Gastroesophageal sphincter (tissue), 3 donors: ENCODE measurements around the gene CHD5.

Experiments used
- POLR2A ChIP-seq, 2 donors: fragments of 450-650 bp; IDR thresholded peaks; one replicate each; pipeline ENCODE4 v1.6.1; 2017; ENCODE audit warnings: antibody characterized with exemption in 2 of 2, mild to moderate bottlenecking in 2 of 2, moderate library complexity in 1 of 2
- POLR2AphosphoS5 ChIP-seq: sonication (generic); formaldehyde crosslinking; IDR thresholded peaks from one replicate; pipeline ENCODE4 v1.6.1; 2017; ENCODE audit warnings: antibody characterized with exemption
- TF ChIP-seq, protein P1 (sequence below), 4 experiments: fragments of 200-600 bp in 2 of 4; fragments of 450-650 bp in 2 of 4; sonication (generic) in 1 of 4; IDR thresholded peaks; one replicate each; pipeline ENCODE4 v1.5.1; 2017 to 2019; ENCODE audit warnings: antibody characterized with exemption in 4 of 4, mild to moderate bottlenecking in 2 of 4, moderate library complexity in 2 of 4

- TF ChIP-seq, protein P1, sequence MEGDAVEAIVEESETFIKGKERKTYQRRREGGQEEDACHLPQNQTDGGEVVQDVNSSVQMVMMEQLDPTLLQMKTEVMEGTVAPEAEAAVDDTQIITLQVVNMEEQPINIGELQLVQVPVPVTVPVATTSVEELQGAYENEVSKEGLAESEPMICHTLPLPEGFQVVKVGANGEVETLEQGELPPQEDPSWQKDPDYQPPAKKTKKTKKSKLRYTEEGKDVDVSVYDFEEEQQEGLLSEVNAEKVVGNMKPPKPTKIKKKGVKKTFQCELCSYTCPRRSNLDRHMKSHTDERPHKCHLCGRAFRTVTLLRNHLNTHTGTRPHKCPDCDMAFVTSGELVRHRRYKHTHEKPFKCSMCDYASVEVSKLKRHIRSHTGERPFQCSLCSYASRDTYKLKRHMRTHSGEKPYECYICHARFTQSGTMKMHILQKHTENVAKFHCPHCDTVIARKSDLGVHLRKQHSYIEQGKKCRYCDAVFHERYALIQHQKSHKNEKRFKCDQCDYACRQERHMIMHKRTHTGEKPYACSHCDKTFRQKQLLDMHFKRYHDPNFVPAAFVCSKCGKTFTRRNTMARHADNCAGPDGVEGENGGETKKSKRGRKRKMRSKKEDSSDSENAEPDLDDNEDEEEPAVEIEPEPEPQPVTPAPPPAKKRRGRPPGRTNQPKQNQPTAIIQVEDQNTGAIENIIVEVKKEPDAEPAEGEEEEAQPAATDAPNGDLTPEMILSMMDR (IDR thresholded peaks at IDR 0.05) = no peak
- TF ChIP-seq POLR2A (IDR thresholded peaks at IDR 0.05) (no peak), POLR2AphosphoS5 (no peak)
These were observed 84.4 kb downstream of the CHD5 start for GRCh38 chr1:6095511-6096242.
